ENCODE measurements around the gene CRADD. TPM values are rescaled to one million over a fixed set of nuclear protein-coding genes. Genes with fewer than 3 reads are reported as not detected.

The CRADD gene
- total and polyA plus RNA-seq, 2 donors (not counting 1 experiment from before 2014, with no cell fraction given) = 5.8 to 15.1 TPM

DNA sequence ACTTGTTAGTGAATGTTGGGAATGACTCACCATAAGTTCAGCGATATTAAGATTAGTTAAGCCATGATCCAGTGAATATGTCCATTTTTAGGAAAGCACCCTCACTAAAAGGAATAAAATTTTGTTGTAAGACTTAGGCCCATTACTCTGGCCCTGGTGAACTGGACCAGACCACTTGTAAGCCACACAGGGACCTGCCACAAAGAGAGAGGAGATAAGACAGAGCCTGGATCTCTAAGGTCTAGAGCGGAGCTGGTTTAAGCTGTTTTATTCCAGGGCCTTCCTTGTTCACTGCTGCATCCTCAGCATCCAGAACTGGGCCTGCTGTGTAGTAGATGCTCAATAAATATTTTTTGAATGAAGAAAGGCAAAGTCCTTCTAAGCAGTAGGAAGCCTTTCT, 79.1 kb downstream of the CRADD start:
- Histone ChIP-seq H3K79me2 (ENCODE audit: control insufficient read depth, insufficient read depth, low read length) (no peaks in the 10 kb centered on the region), H3K9me3 (ENCODE audit: control extremely low read depth in 1 of 3, control insufficient read depth in 2 of 3, insufficient read depth in 1 of 3, low read length in 2 of 3) (peaks cover 0 to 17% (median 15%) of the 10 kb centered on the region in 3 donors), H3K36me3 (replicated peaks in 1 of 2; ENCODE audit: control extremely low read depth in 1 of 2, control insufficient read depth in 1 of 2, extremely low read depth in 1 of 2, insufficient read depth in 2 of 2, low read length in 1 of 2) (no peaks in the 10 kb centered on the region), H3K4me3 (ENCODE audit: control extremely low read depth in 1 of 5, extremely low read depth in 1 of 5, insufficient read depth in 1 of 5, low read depth in 2 of 5, low read length in 4 of 5) (no peak overlapping the region), H3K9ac (ENCODE audit: low read length) (no peak overlapping the region), H3K4me1 (ENCODE audit: control insufficient read depth in 2 of 2, insufficient read depth in 2 of 2, low read length in 2 of 2) (no peaks in the 10 kb centered on the region), H3K27me3 (replicated peaks in 1 of 4; ENCODE audit: control extremely low read depth in 1 of 4, control insufficient read depth in 3 of 4, insufficient read depth in 4 of 4, low read length in 3 of 4) (no peaks in the 10 kb centered on the region), H4K20me1 (ENCODE audit: control insufficient read depth, insufficient read depth, low read length, poor library complexity, severe bottlenecking) (no peaks in the 10 kb centered on the region), H3K4me2 (replicated peaks; ENCODE audit: low read depth, low read length, poor library complexity, severe bottlenecking) (no peak overlapping the region), H2AFZ (ENCODE audit: insufficient read depth, low read depth, low read length, poor library complexity, severe bottlenecking) (no peak overlapping the region), H3K27ac (ENCODE audit: low read length in 2 of 2) (no peak overlapping the region)
- peaks cover 15% of the 10 kb centered on the region for H3K9me3 Mint-ChIP-seq (ENCODE audit: insufficient read depth)
- ATAC-seq (ENCODE audit: low read depth) (no peak), DNase-seq (no peak)
- H3K4me3 Mint-ChIP-seq = no peak overlapping the region
- TF ChIP-seq, protein P1, sequence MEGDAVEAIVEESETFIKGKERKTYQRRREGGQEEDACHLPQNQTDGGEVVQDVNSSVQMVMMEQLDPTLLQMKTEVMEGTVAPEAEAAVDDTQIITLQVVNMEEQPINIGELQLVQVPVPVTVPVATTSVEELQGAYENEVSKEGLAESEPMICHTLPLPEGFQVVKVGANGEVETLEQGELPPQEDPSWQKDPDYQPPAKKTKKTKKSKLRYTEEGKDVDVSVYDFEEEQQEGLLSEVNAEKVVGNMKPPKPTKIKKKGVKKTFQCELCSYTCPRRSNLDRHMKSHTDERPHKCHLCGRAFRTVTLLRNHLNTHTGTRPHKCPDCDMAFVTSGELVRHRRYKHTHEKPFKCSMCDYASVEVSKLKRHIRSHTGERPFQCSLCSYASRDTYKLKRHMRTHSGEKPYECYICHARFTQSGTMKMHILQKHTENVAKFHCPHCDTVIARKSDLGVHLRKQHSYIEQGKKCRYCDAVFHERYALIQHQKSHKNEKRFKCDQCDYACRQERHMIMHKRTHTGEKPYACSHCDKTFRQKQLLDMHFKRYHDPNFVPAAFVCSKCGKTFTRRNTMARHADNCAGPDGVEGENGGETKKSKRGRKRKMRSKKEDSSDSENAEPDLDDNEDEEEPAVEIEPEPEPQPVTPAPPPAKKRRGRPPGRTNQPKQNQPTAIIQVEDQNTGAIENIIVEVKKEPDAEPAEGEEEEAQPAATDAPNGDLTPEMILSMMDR (IDR thresholded peaks at IDR 0.05) = no peak
- no peak for TF ChIP-seq EZH2 (IDR thresholded peaks at IDR 0.05; ENCODE audit: borderline replicate concordance, insufficient read depth, low read depth, low read length, poor library complexity, severe bottlenecking)
- CTCF ChIA-PET = no interaction called here
- H3K27me3 Mint-ChIP-seq = no peaks in the 10 kb centered on the region
- WGBS (ENCODE audit: insufficient coverage) = 100% methylated on average over 1 of the region's 2 CpGs
- intact Hi-C loops (cut with micrococcal nuclease) = no loop called here
- POLR2A ChIA-PET = no interaction called here
- no peak overlapping the region for H3K27ac Mint-ChIP-seq
- H3K4me1 Mint-ChIP-seq = peaks cover 9% of the 10 kb centered on the region

DNA sequence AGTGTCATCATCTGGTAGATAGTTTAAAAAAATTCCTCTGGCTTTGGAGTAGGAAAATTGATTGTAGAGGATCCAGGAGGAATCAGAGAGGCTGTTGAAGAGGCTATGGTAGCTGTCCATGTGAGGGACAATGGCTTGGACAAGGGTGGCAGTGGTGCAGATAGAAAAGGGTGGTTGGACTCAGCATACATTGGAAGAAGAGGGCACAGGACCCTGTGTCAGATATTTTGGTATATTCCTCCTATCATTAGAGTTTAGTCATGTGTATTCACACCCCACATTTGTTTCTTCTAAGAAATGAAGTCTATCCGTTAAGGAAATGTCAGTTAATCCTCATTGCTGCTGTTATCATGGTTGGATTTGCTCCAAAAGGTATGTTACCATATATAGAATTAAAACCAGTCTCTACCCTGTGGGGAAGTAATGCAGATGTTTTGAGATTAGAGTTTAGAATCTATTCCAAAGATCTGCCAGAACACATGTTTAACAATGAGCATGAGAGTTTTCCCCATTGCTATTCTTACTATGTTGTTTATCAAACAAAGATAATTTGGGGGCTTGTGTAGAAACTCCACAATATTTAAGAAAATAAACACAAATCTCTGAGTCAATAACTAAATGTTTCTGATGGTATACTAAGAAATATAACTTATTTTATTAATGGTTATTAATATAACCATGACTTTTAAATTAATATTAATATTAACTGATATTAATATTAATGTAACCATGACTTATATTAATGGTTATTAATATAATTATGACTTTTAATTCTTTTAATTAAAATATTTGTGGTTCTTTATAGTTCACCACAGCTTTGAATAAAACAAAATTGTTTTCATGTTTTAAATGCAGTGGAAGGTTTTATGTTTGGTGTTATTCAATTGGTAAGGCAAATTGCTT, 80.9 kb downstream of the CRADD start:
- Histone ChIP-seq H3K4me2 (replicated peaks; ENCODE audit: low read depth, low read length, poor library complexity, severe bottlenecking) (no peak overlapping the region), H2AFZ (ENCODE audit: insufficient read depth, low read depth, low read length, poor library complexity, severe bottlenecking) (no peak overlapping the region), H3K9ac (ENCODE audit: low read length) (no peak overlapping the region), H3K79me2 (ENCODE audit: control insufficient read depth, insufficient read depth, low read length) (no peaks in the 10 kb centered on the region), H3K4me1 (ENCODE audit: control insufficient read depth in 2 of 2, insufficient read depth in 2 of 2, low read length in 2 of 2) (no peaks in the 10 kb centered on the region), H3K27me3 (replicated peaks in 1 of 4; ENCODE audit: control extremely low read depth in 1 of 4, control insufficient read depth in 3 of 4, insufficient read depth in 4 of 4, low read length in 3 of 4) (no peaks in the 10 kb centered on the region), H3K4me3 (ENCODE audit: control extremely low read depth in 1 of 5, extremely low read depth in 1 of 5, insufficient read depth in 1 of 5, low read depth in 2 of 5, low read length in 4 of 5) (no peak overlapping the region), H3K27ac (ENCODE audit: low read length in 2 of 2) (no peak overlapping the region), H3K9me3 (ENCODE audit: control extremely low read depth in 1 of 3, control insufficient read depth in 2 of 3, insufficient read depth in 1 of 3, low read length in 2 of 3) (peaks cover 0 to 12% (median 8%) of the 10 kb centered on the region in 3 donors), H3K36me3 (replicated peaks in 1 of 2; ENCODE audit: control extremely low read depth in 1 of 2, control insufficient read depth in 1 of 2, extremely low read depth in 1 of 2, insufficient read depth in 2 of 2, low read length in 1 of 2) (no peaks in the 10 kb centered on the region), H4K20me1 (ENCODE audit: control insufficient read depth, insufficient read depth, low read length, poor library complexity, severe bottlenecking) (no peaks in the 10 kb centered on the region)
- ATAC-seq (ENCODE audit: low read depth) (no peak), DNase-seq (no peak)
- no CpG with 5 or more reads among the region's 1 CpG for WGBS (ENCODE audit: insufficient coverage)
- H3K27ac Mint-ChIP-seq = no peak overlapping the region
- H3K4me3 Mint-ChIP-seq = no peak overlapping the region
- no peaks in the 10 kb centered on the region for H3K27me3 Mint-ChIP-seq
- peaks cover 9% of the 10 kb centered on the region for H3K9me3 Mint-ChIP-seq (ENCODE audit: insufficient read depth)
- ChIA-PET POLR2A (no interaction called here), CTCF (no interaction called here)
- intact Hi-C loops (cut with micrococcal nuclease) = no loop called here
- no peak for TF ChIP-seq EZH2 (IDR thresholded peaks at IDR 0.05; ENCODE audit: borderline replicate concordance, insufficient read depth, low read depth, low read length, poor library complexity, severe bottlenecking)
- TF ChIP-seq, protein P1 (IDR thresholded peaks at IDR 0.05) = no peak
- peaks cover 12% of the 10 kb centered on the region for H3K4me1 Mint-ChIP-seq
